Caco-2 (cell line): ENCODE data around the gene ZNF653. TPM values are rescaled to one million over a fixed set of nuclear protein-coding genes. Genes with fewer than 3 reads are reported as not detected.

Source experiments
- BruUV-seq: library from RNA; stranded (reverse); fragments of 400-500 nt; replicated peaks from 2 replicates; lab custom pipeline; 2021; lab: Mats Ljungman, UMichigan
- CTCF ChIA-PET: fragments of 300-600 bp; sonication (Branson Sonifier 250); formaldehyde crosslinking; loops from one replicate; lab custom pipeline; 2022; ENCODE audit warnings: antibody characterized with exemption; lab: Charles Lee
- POLR2A ChIA-PET: fragments of 300-600 bp; sonication (Branson Sonifier 250); formaldehyde crosslinking; loops from one replicate; lab custom pipeline; 2022; ENCODE audit warnings: antibody characterized with exemption; lab: Charles Lee
- DNase-seq, 2 experiments: peaks; one replicate each; pipeline versions ENCODE4 v3.0.0 to v3.0.0-alpha.2; 2020 to 2022
- H3K27me3 ChIP-seq: replicated peaks from 2 replicates; pipeline ENCODE4 v1.6.0; 2011; ENCODE audit warnings: low read length; ENCODE audit not compliant: control insufficient read depth, insufficient read depth
- H3K36me3 ChIP-seq: 2 replicates; pipeline ENCODE4 v1.5.1; 2011; ENCODE audit warnings: low read length; ENCODE audit not compliant: control insufficient read depth, insufficient read depth
- H3K4me1 ChIP-seq: fragments of 250-450 bp; sonication (Bioruptor Pico); 2 replicates; pipeline ENCODE4 v1.5.1; 2020; ENCODE audit warnings: mild to moderate bottlenecking
- H3K4me3 ChIP-seq: 2 replicates; pipeline ENCODE4 v1.5.1; 2011; ENCODE audit warnings: low read depth, mild to moderate bottlenecking, control low read depth, low read length
- H3K9me3 ChIP-seq: fragments of 250-450 bp; sonication (Bioruptor Pico); 2 replicates; pipeline ENCODE4 v1.5.1; 2020; ENCODE audit warnings: mild to moderate bottlenecking, moderate library complexity
- H3K27ac Mint-ChIP-seq: one replicate; pipeline ENCODE4 v1.8.0; 2022; ENCODE audit warnings: mixed read lengths; ENCODE audit not compliant: unreplicated experiment
- H3K27me3 Mint-ChIP-seq: one replicate; pipeline ENCODE4 v1.8.0; 2022; ENCODE audit warnings: mixed read lengths; ENCODE audit not compliant: insufficient read depth, unreplicated experiment
- H3K36me3 Mint-ChIP-seq: one replicate; pipeline ENCODE4 v1.8.0; 2022; ENCODE audit warnings: mild to moderate bottlenecking, mixed read lengths; ENCODE audit not compliant: insufficient read depth, unreplicated experiment
- H3K4me1 Mint-ChIP-seq: one replicate; pipeline ENCODE4 v1.8.0; 2022; ENCODE audit warnings: low read depth, mixed read lengths; ENCODE audit not compliant: unreplicated experiment
- H3K4me3 Mint-ChIP-seq: one replicate; pipeline ENCODE4 v1.8.0; 2022; ENCODE audit warnings: mild to moderate bottlenecking, moderate library complexity, mixed read lengths; ENCODE audit not compliant: unreplicated experiment
- H3K9me3 Mint-ChIP-seq: one replicate; pipeline ENCODE4 v1.8.0; 2022; ENCODE audit warnings: mixed read lengths; ENCODE audit not compliant: unreplicated experiment
- CTCF ChIP-seq, 2 experiments: fragments of 200-600 bp in 1 of 2; IDR thresholded peaks; 1 replicate in 1 of 2; 2 replicates in 1 of 2; pipeline versions ENCODE4 v1.5.1 to v1.8.0; 2011 to 2022; ENCODE audit warnings: antibody characterized with exemption in 1 of 2, control low read depth in 1 of 2, inconsistent platforms in 1 of 2, low read depth in 1 of 2, low read length in 1 of 2, mild to moderate bottlenecking in 1 of 2, moderate library complexity in 1 of 2; ENCODE audit not compliant: insufficient read depth in 1 of 2, severe bottlenecking in 1 of 2, unreplicated experiment in 1 of 2
- intact Hi-C: fragments of 100-400 bp; cut with micrococcal nuclease; formaldehyde crosslinking; loops from one replicate; pipeline ENCODE4 v1.10.0; 2022; ENCODE audit not compliant: unreplicated experiment
- total RNA-seq: library from RNA; stranded (reverse); gene quantifications from 2 replicates; pipeline ENCODE4 v1.2.3, GENCODE V29; 2022

The ZNF653 gene
- total RNA-seq, 1 experiment from 2014 or later, result 6.1 TPM

- H3K4me1 Mint-ChIP-seq, result peaks cover 7% of the 10 kb centered on the region
- peaks cover 32% of the 10 kb centered on the region for H3K36me3 Mint-ChIP-seq
- ChIA-PET POLR2A (interaction anchor here (0.8 kb wide), 1 partner anchor 24 kb away, joined by 3 read pairs; the partner anchor contains the start of gene ECSIT), CTCF (no interaction called here)
- no peak for DNase-seq
- H3K27me3 Mint-ChIP-seq, result no peaks in the 10 kb centered on the region
- intact Hi-C loops, result no loop called here
- no TSS peak for BruUV-seq
- TF ChIP-seq CTCF (IDR thresholded peaks at IDR 0.05; ENCODE audit: insufficient read depth in 1 of 2, low read depth in 1 of 2, low read length in 1 of 2, severe bottlenecking in 1 of 2, unreplicated experiment in 1 of 2), result no peak
- Histone ChIP-seq H3K4me1 (peaks cover 11% of the 10 kb centered on the region; the same call in 1 of the 2 replicates), H3K4me3 (peak overlapping the region; percentile 89), H3K9me3 (no peaks in the 10 kb centered on the region), H3K36me3 (no peaks in the 10 kb centered on the region; the same call in 1 of the 2 replicates), H3K27me3 (no peaks in the 10 kb centered on the region)
- H3K27ac Mint-ChIP-seq, result peak overlapping the region; percentile 95
- no peaks in the 10 kb centered on the region for H3K9me3 Mint-ChIP-seq
- peak overlapping the region; percentile 81 for H3K4me3 Mint-ChIP-seq
These were observed 1.1 kb downstream of the ZNF653 start for GRCh38 chr19:11504502-11505031.

DNA sequence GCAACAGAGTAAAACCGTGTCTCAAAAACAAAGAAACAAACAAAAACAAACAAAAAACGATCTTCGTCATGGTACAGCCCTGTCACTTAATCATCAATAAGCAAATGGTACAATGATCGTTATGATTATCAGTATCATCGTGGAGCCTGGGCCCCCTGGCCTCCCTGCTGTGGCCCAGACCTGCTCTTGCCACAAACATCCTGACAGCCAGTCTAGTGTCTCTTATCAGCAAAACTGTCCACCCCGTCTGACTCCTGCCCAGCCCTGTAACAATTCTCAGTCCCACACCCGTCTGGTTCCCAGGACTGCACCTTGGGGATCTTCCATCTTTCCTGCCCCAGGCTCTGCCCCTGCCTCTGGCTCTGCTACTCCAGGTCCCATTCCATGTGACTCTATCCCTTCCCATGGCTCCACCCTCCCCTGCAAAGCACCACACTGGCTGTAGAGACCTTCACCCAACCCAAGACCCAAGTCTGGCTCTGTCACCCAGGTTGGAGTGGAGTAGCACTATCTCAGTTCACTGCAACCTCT, 5.7 kb downstream of the ZNF653 start:
- Mint-ChIP-seq H3K27ac (no peak overlapping the region), H3K36me3 (peaks cover 10% of the 10 kb centered on the region), H3K9me3 (no peaks in the 10 kb centered on the region), H3K27me3 (no peaks in the 10 kb centered on the region), H3K4me1 (peaks cover 7% of the 10 kb centered on the region), H3K4me3 (no peak overlapping the region)
- BruUV-seq, result no TSS peak
- TF ChIP-seq CTCF (IDR thresholded peaks at IDR 0.05; ENCODE audit: insufficient read depth in 1 of 2, low read depth in 1 of 2, low read length in 1 of 2, severe bottlenecking in 1 of 2, unreplicated experiment in 1 of 2), result no peak
- H3K9me3 ChIP-seq, result no peaks in the 10 kb centered on the region
- ChIA-PET POLR2A (no interaction called here), CTCF (no interaction called here)
- no peak overlapping the region for H3K4me3 ChIP-seq
- no peaks in the 10 kb centered on the region; the same call in 1 of the 2 replicates for H3K36me3 ChIP-seq
- no peaks in the 10 kb centered on the region for H3K4me1 ChIP-seq
- no peak for DNase-seq
- intact Hi-C loops, result no loop called here
- H3K27me3 ChIP-seq, result no peaks in the 10 kb centered on the region

DNA sequence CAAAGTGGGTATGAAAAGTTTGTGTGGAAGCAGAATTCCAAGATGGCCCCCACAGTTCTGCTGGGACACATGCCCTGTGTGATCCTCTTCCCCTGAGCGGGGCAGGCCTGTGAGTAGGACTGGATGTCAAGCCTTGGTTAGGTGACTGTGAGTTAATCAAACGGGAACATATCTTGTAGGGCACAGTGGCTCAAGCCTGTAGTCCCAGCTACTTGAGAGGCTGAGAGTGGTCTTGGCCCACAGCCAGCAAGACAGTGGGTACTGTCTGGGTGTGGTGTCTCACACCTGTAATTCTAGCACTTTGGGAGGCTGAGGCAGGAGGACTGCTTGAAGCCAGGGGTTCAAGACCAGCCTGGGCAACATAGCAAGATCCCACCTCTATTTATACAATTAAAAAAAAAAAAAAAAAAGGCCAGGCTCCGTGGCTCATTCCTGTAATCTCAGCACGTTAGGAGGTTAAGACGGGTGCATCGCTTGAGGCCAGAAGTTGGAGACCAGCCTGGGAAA, 6.4 kb downstream of the ZNF653 start:
- Mint-ChIP-seq H3K27ac (no peak overlapping the region), H3K36me3 (peaks cover 7% of the 10 kb centered on the region), H3K9me3 (no peaks in the 10 kb centered on the region), H3K4me1 (no peaks in the 10 kb centered on the region), H3K27me3 (no peaks in the 10 kb centered on the region), H3K4me3 (no peak overlapping the region)
- no peak for TF ChIP-seq CTCF (IDR thresholded peaks at IDR 0.05; ENCODE audit: insufficient read depth in 1 of 2, low read depth in 1 of 2, low read length in 1 of 2, severe bottlenecking in 1 of 2, unreplicated experiment in 1 of 2)
- Histone ChIP-seq H3K4me1 (no peaks in the 10 kb centered on the region), H3K27me3 (no peaks in the 10 kb centered on the region), H3K4me3 (no peak overlapping the region), H3K9me3 (no peaks in the 10 kb centered on the region), H3K36me3 (no peaks in the 10 kb centered on the region; the same call in 1 of the 2 replicates)
- DNase-seq, result no peak
- ChIA-PET POLR2A (no interaction called here), CTCF (no interaction called here)
- intact Hi-C loops, result no loop called here
- no TSS peak for BruUV-seq
